Iris pigment epithelial cell (primary cell): ENCODE results near the gene ADCK2.
A peak's percentile ranks its signal among the peaks of the same experiment; 100 is the strongest.
"Not testable (repeated sequence)": the region's sequence is repeated elsewhere in the genome, so short reads cannot be mapped to it uniquely, and the experiment has no call there.

Experiments
- DNase-seq: peaks from one replicate; pipeline ENCODE4 v3.0.0-alpha.2; 2011; ENCODE audit warnings: low read depth

Gene ADCK2

DNA sequence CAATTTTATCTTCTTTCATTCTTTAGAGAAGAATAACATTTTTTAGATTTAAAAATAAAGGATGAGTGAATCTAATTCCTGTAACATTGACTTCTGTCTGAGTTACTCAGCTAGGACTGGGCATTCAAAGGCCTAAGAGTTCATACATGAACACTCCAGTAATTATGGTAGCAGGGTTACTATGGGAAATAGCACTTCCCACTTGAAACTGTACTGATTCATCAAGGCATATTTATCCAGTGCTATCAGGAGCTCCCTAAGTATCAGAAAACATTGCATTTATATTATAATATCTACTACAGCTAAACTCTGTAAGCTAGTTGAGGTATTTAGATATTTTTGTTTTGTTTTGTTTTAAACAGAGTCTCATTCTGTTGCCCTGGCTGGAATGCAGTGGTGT lies 65.5 kb downstream of the ADCK2 start:
- DNase-seq: peak; percentile 34

GRCh38 chr7:140743255-140743654 lies 70.5 kb downstream of the ADCK2 start:
- not testable (repeated sequence) for DNase-seq

GRCh38 chr7:140744005-140744404 lies 71.3 kb downstream of the ADCK2 start:
- no peak for DNase-seq
